Measurements from ENCODE around the gene TPX2. TPM values are rescaled to one million over a fixed set of nuclear protein-coding genes. Genes with fewer than 3 reads are reported as not detected.

Gene TPX2
- total RNA-seq, 1 experiment from 2014 or later = 179 TPM

DNA sequence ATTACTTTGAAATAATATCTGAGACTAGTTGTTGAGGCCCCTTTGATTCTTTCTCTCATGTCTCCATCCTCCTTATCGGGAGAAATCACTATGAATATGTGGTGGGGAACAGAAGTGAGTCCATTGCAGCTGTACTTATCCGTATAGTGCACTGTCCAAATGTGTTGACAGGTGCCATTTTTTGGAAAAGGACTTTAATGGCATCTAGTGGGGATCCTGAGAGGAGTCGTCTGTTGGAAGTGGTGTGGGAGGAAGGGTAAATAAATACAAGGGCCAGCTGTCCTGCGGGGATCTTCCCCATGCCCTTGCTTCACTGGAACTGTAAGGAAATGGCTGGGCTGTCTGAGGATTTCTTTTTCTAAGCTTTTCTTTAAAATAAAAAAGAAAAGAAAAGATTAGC lies 19.4 kb downstream of the TPX2 start:
- no TSS peak for BruUV-seq (replicated peaks)
- H3K9me3 Mint-ChIP-seq (ENCODE audit: low read depth, unreplicated experiment) = no peaks in the 10 kb centered on the region
- TF ChIP-seq, protein P1, sequence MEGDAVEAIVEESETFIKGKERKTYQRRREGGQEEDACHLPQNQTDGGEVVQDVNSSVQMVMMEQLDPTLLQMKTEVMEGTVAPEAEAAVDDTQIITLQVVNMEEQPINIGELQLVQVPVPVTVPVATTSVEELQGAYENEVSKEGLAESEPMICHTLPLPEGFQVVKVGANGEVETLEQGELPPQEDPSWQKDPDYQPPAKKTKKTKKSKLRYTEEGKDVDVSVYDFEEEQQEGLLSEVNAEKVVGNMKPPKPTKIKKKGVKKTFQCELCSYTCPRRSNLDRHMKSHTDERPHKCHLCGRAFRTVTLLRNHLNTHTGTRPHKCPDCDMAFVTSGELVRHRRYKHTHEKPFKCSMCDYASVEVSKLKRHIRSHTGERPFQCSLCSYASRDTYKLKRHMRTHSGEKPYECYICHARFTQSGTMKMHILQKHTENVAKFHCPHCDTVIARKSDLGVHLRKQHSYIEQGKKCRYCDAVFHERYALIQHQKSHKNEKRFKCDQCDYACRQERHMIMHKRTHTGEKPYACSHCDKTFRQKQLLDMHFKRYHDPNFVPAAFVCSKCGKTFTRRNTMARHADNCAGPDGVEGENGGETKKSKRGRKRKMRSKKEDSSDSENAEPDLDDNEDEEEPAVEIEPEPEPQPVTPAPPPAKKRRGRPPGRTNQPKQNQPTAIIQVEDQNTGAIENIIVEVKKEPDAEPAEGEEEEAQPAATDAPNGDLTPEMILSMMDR (IDR thresholded peaks at IDR 0.05; ENCODE audit: unreplicated experiment) = no peak
- H3K27me3 Mint-ChIP-seq (ENCODE audit: unreplicated experiment) = no peaks in the 10 kb centered on the region
- H3K4me1 Mint-ChIP-seq (ENCODE audit: low read depth, unreplicated experiment) = no peaks in the 10 kb centered on the region
- CTCF ChIA-PET = interaction anchor here (0.6 to 0.7 kb wide), 2 partner anchors 9 to 150 kb away, joined by 3 to 4 read pairs; no protein-coding TSS in a partner anchor
- no peak for DNase-seq
- no peak overlapping the region for H3K27ac Mint-ChIP-seq (ENCODE audit: unreplicated experiment)
- H3K4me3 Mint-ChIP-seq (ENCODE audit: low read depth, unreplicated experiment) = no peak overlapping the region
- H3K36me3 Mint-ChIP-seq (ENCODE audit: insufficient read depth, unreplicated experiment) = peaks cover 44% of the 10 kb centered on the region
- intact Hi-C loops (cut with micrococcal nuclease; ENCODE audit: unreplicated experiment) = no loop called here

DNA sequence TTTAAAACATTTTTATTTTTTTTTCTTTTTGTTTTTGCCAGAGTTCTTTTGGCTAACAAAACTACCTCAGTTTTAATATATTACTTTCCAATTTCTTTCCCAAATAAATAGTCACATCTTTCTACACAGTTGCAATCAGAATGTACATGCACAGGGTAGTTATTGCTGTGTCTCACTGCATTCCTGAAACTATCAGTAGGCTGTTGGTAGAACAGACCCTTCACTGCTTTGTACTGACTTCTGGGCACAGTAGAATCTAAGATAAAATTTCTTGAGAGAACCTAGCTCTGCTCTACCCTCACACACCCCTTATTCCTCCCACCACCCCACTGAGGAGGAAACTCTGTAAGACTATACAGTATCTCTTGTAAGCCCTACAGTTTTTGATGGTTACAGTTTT lies 19.9 kb downstream of the TPX2 start:
- Mint-ChIP-seq H3K4me3 (ENCODE audit: low read depth, unreplicated experiment) (no peak overlapping the region), H3K36me3 (ENCODE audit: insufficient read depth, unreplicated experiment) (peaks cover 44% of the 10 kb centered on the region), H3K27ac (ENCODE audit: unreplicated experiment) (no peak overlapping the region), H3K27me3 (ENCODE audit: unreplicated experiment) (no peaks in the 10 kb centered on the region), H3K4me1 (ENCODE audit: low read depth, unreplicated experiment) (no peaks in the 10 kb centered on the region), H3K9me3 (ENCODE audit: low read depth, unreplicated experiment) (no peaks in the 10 kb centered on the region)
- CTCF ChIA-PET = interaction anchor here (0.6 kb wide), 1 partner anchor 8 kb away, joined by 3 read pairs; no protein-coding TSS in a partner anchor
- no peak for DNase-seq
- TF ChIP-seq, protein P1 (IDR thresholded peaks at IDR 0.05; ENCODE audit: unreplicated experiment) = no peak
- BruUV-seq (replicated peaks) = no TSS peak
- intact Hi-C loops (cut with micrococcal nuclease; ENCODE audit: unreplicated experiment) = no loop called here

DNA sequence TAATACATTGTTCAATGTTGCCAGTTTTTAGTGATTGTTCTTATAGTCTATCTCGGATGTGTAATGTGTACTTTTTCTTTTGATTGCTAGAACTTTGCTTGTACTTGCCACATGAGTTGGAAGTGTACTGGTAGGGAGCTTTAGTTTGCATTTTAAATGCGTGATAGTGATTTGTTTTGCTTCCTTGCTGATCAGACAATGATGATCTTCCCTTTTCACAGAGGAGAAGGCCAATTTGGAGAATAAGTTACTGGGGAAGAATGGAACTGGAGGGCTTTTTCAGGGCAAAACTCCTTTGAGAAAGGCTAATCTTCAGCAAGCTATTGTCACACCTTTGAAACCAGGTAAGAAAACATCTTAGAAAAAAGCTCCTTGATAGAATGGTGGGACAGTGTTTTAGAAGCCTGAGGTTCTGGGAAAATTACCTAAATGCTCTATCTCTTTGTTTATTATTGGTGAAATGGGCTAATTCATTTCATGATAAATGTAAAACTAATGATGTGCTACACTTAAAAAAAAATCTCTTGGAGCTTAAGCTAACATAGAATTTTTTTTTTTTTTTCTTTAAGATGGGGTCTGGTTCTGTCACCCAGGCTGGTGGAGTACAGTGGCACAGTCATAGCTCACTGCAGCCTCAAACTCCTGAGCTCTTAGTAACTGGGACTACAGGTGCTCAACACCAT lies 20.9 kb downstream of the TPX2 start:
- H3K4me1 Mint-ChIP-seq (ENCODE audit: low read depth, unreplicated experiment) = no peaks in the 10 kb centered on the region

DNA sequence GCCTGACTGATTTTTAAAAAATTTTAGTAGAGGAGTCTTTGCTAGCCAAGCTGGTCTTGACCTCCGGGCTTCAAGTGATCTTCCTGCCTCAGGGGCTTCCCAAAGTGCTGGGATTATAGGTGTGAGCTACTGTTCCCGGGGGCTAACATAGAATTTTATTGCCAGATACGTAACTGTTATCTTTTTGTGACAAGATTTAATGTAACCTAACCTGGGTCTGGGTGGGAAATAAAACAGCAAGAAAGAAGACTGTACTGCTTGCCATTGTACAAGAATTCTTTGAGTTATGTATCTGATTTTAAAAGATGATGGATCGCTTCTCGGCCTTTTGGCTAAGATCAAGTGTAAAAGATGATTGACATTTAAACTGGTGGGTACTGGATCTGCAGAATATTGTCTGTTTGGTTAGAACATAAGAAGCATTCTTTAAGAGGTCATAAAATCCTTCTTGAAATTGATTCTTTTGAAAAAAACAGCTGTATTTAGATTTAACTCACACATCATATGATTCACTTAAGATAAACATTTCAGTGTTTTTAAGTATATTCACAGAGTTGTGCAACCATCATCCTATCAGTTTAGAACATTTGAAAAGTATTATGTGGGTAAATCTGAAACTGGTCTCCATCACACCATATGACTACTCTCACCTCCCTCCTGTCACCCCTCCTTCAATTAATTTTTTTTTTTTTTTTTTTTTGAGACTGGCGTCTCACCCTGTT lies 21.6 kb downstream of the TPX2 start:
- no peak for DNase-seq
- H3K27ac Mint-ChIP-seq (ENCODE audit: unreplicated experiment) = no peak overlapping the region

More for the DNA sequence above, 20.9 kb downstream of the TPX2 start:
- CTCF ChIA-PET = interaction anchor here (0.7 kb wide), 1 partner anchor 137 kb away, joined by 3 read pairs; no protein-coding TSS in a partner anchor
- DNase-seq = no peak
- Mint-ChIP-seq H3K4me3 (ENCODE audit: low read depth, unreplicated experiment) (no peak overlapping the region), H3K36me3 (ENCODE audit: insufficient read depth, unreplicated experiment) (peaks cover 44% of the 10 kb centered on the region), H3K27me3 (ENCODE audit: unreplicated experiment) (no peaks in the 10 kb centered on the region), H3K27ac (ENCODE audit: unreplicated experiment) (no peak overlapping the region), H3K9me3 (ENCODE audit: low read depth, unreplicated experiment) (no peaks in the 10 kb centered on the region)
- TF ChIP-seq, protein P1 (IDR thresholded peaks at IDR 0.05; ENCODE audit: unreplicated experiment) = no peak
- intact Hi-C loops (cut with micrococcal nuclease; ENCODE audit: unreplicated experiment) = no loop called here
- no TSS peak for BruUV-seq (replicated peaks)

More for the DNA sequence above, 21.6 kb downstream of the TPX2 start:
- Mint-ChIP-seq H3K27me3 (ENCODE audit: unreplicated experiment) (no peaks in the 10 kb centered on the region), H3K4me3 (ENCODE audit: low read depth, unreplicated experiment) (no peak overlapping the region), H3K36me3 (ENCODE audit: insufficient read depth, unreplicated experiment) (peaks cover 44% of the 10 kb centered on the region), H3K4me1 (ENCODE audit: low read depth, unreplicated experiment) (no peaks in the 10 kb centered on the region), H3K9me3 (ENCODE audit: low read depth, unreplicated experiment) (no peaks in the 10 kb centered on the region)
- intact Hi-C loops (cut with micrococcal nuclease; ENCODE audit: unreplicated experiment) = no loop called here
- CTCF ChIA-PET = no interaction called here
- BruUV-seq (replicated peaks) = TSS peak; percentile 6
- TF ChIP-seq, protein P1 (IDR thresholded peaks at IDR 0.05; ENCODE audit: unreplicated experiment) = no peak
